ENCODE measurements around the gene EPHA3.
A peak's percentile ranks its signal among the peaks of the same experiment; 100 is the strongest.
"Not testable (repeated sequence)": the region's sequence is repeated elsewhere in the genome, so short reads cannot be mapped to it uniquely, and the experiment has no call there.

EPHA3 gene

GRCh38 chr3:89289574-89290190 lies 182.3 kb downstream of the EPHA3 start:
- no peak for DNase-seq

GRCh38 chr3:89297199-89297598 lies 189.8 kb downstream of the EPHA3 start:
- DNase-seq: no peak

- no peak for DNase-seq
Observed at GRCh38 chr3:89300526-89300925, 193.1 kb downstream of the EPHA3 start.

- no peak for DNase-seq
Observed at GRCh38 chr3:89300981-89301380, 193.6 kb downstream of the EPHA3 start.

- DNase-seq: no peak
Observed at GRCh38 chr3:89303701-89304100, 196.3 kb downstream of the EPHA3 start.

- DNase-seq: no peak
Observed at GRCh38 chr3:89306540-89306939, 199.1 kb downstream of the EPHA3 start.

- no peak for DNase-seq
Observed at GRCh38 chr3:89311581-89311980, 204.2 kb downstream of the EPHA3 start.

- DNase-seq: no peak
Observed at GRCh38 chr3:89312141-89312540, 204.7 kb downstream of the EPHA3 start.

GRCh38 chr3:89314454-89315098 lies 207.2 kb downstream of the EPHA3 start:
- peak in 1 of 14 donors; percentile 2 for DNase-seq

GRCh38 chr3:89315750-89316470 lies 208.5 kb downstream of the EPHA3 start:
- DNase-seq: no peak

- DNase-seq: no peak
Observed at GRCh38 chr3:89320186-89320585, 212.8 kb downstream of the EPHA3 start.

- DNase-seq: no peak
Observed at GRCh38 chr3:89326997-89327396, 219.6 kb downstream of the EPHA3 start.

GRCh38 chr3:89332386-89332785 lies 225.0 kb downstream of the EPHA3 start:
- no peak for DNase-seq

GRCh38 chr3:89332793-89333192 lies 225.4 kb downstream of the EPHA3 start:
- no peak for DNase-seq

- no peak for DNase-seq
Observed at GRCh38 chr3:89335693-89336092, 228.3 kb downstream of the EPHA3 start.

- no peak for DNase-seq
Observed at GRCh38 chr3:89340408-89340807, 233.0 kb downstream of the EPHA3 start.

GRCh38 chr3:89344076-89344475 lies 236.7 kb downstream of the EPHA3 start:
- no peak for DNase-seq

- DNase-seq: not testable (repeated sequence)
Observed at GRCh38 chr3:89350935-89351334, 243.5 kb downstream of the EPHA3 start.

- DNase-seq: no peak
Observed at GRCh38 chr3:89353465-89353864, 246.0 kb downstream of the EPHA3 start.

GRCh38 chr3:89358281-89358680 lies 250.9 kb downstream of the EPHA3 start:
- DNase-seq: no peak

- no peak for DNase-seq
Observed at GRCh38 chr3:89360156-89360555, 252.7 kb downstream of the EPHA3 start.

- no peak for DNase-seq
Observed at GRCh38 chr3:89362496-89362895, 255.1 kb downstream of the EPHA3 start.

- no peak for DNase-seq
Observed at GRCh38 chr3:89363171-89363570, 255.8 kb downstream of the EPHA3 start.

GRCh38 chr3:89364314-89364713 lies 256.9 kb downstream of the EPHA3 start:
- DNase-seq: no peak
